Activated effector memory CD4-positive, alpha-beta T cell treated with Interleukin-2 at 50 U/mL for 16 hours (primary cell): ENCODE measurements around the gene C16orf89.
"Not testable (repeated sequence)": the region's sequence is repeated elsewhere in the genome, so short reads cannot be mapped to it uniquely, and the experiment has no call there.

Experiments
- DNase-seq: peaks from one replicate; pipeline ENCODE4 v3.0.0-alpha.2; 2020

The C16orf89 gene

DNA sequence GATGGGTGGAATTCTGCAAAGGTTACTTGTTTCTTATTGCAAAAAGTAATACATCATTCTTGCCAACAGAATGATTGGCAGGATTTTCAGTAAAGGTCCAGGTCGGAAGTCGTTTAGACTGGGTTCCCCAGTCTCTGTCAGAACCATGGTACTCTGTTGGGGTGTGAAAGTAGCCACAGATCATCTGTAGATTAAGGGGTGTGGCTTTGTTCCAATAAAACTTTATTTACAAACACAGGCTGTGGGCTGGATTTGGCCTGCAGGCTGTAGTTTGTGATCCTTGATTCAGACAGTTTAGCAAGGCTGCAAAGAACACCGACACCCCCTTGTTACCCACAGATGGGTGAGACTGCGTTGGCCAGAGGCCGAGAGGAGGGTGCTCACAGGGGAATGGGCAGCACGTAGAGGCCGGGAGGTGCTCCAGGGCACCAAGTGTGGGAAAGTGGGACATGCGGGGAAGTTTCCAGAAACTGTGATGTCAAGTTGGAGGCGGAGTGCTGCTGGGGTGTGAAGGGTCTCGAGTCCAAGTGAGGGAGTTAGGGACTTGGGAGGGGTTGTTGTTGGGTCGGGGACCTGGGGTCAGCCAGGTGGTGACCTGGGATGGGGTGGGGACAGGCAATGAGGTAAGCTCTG, 18.5 kb upstream of the C16orf89 start:
- not testable (repeated sequence) for DNase-seq

DNA sequence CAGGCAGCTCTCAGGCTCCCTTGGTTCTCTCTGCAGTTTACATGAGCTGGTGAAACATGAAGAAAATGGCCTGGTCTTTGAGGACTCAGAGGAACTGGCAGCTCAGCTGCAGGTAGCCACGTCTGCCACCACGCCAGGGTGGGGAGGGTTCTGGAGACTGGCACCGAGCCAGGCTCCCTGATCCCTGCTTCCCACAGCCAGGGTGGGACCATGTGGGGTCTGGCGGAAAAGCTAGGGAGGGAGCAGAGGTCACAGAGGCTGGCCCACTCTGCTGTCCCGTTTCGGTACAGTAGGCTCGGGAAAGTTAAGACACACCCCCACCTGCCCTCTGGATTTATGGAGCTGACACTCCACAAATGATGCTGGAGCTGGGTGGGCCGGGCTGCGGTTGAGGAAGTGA, 17.9 kb upstream of the C16orf89 start:
- not testable (repeated sequence) for DNase-seq

DNA sequence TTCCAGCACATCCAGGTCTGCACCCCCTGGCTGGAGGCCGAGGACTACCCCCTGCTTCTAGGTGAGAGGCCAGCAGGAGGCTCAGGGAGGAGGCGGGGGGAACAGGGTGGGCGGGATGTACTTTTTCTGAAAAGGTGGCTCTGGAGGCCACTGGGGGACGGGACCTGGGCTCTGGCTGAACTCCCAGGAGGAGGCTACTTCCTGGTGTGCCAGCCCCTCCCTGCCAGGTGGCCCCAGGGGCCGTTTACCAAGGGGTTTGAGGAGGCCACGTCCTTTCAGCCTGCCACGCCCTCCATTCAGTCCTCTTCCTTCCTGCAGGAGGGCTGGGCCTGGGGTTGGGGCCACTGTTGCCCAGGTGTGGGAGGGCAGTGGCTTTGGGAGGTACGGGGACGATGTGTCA, 15.2 kb upstream of the C16orf89 start:
- not testable (repeated sequence) for DNase-seq

DNA sequence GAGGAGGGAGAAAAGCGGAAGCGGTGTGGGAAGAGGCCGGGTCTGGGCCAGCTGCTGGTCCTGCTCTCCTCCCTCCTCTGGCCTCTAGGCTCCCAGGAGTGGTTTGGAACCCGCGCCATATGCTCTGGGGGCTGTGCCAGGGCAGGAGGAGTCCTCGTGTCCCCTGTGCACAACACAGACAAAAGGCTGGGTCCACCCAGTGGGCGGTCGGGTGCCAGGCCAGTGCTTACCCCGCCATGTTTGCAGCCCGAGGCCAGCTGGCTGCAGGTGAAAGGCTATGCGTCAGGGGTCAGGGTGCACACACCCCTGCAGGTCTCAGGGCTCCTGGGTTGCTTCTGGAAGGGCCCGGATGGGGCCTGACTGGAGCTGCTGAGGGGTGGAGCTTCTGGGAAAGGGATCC, 14.7 kb upstream of the C16orf89 start:
- not testable (repeated sequence) for DNase-seq

DNA sequence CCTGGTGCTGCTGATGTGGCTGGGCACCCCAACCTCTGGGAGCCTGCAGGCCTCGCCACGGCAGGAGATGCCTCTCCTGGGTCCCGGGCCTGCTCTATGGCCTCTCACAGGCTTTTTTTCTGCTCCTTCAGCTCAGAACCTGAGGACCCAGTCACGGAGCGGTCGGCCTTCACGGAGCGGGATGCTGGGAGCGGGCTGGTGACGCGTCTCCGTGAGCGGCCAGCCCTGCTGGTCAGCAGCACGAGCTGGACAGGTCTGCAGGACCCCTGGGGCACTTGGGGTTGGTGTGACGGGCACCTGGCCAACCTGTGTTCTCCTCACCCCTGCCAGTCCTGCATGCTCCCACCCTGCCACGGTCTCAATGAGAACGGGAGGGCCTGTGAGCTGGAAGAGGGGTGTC, 12.9 kb upstream of the C16orf89 start:
- no peak for DNase-seq

DNA sequence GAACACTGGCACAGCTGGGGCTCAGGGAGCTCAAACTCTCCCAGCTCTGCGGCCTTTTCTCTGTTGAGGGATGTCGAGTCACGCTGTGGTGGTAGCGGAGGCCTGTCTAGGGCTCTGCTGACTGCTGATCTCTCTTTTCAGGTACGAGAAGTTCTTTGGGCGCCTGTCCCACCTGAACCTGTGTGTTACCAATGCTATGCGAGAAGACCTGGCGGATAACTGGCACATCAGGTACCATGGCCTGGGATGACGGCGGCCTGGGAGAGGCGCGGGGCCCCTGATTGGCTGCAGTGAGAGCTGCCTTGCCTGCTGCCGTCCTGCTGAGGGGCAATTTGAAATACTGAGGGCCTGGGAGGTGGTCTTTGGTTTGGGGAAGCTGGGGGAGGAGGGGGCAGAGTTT, 11.5 kb upstream of the C16orf89 start:
- DNase-seq: no peak

DNA sequence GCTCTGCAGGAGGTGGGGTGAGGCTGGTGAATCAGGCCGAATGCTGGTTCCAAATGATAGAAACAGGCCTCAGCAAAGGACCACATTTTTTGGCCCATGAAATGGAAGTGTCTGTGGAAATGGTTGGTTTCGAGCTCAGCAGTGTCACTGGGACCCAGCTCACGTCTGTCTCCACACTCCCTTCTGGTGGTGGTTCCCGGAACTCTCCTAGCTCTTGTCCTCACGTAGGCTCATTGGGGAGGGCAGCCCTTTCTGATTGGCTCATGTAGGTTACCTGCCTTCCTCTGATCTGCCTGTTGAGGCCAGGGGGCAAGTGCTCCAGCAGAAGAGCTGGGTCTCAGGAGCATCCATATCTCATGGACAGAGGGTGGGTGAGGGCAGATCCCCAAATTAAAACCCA, 9.9 kb upstream of the C16orf89 start:
- no peak for DNase-seq

DNA sequence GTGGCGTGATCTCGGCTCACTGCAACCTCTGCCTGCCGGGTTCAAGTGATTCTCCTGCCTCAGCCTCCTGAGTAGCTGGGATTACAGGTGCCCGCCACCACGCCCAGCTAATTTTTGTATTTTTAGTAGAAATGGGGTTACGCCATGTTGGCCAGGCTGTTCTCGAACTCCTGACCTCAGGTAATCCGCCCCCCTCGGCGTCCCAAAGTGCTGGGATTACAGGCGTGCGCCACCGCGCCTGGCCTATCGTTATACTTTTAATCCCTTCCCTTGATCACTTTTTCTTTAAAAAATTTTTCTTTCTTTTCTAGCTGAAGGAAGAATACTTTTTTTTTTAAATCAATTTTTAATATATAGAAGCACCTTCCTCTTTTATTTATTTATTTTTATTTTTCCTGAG, 8.0 kb upstream of the C16orf89 start:
- DNase-seq: not testable (repeated sequence)

DNA sequence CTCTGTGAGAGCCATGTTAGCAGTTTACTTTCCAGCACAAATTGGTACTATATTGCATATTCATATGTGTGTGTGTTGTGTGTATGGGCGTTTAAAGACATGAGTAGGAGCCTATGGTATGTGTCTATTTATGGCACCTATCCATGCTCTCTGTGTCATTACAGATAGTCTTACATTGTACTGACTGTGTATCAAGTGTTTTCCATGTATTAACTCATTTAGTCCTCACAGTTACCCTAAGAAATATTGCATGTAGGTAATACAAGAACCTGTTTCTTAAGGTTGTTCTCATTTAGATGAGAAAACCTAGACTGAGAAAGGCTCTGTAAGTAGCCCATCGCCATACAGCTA, 7.5 kb upstream of the C16orf89 start:
- no peak for DNase-seq

DNA sequence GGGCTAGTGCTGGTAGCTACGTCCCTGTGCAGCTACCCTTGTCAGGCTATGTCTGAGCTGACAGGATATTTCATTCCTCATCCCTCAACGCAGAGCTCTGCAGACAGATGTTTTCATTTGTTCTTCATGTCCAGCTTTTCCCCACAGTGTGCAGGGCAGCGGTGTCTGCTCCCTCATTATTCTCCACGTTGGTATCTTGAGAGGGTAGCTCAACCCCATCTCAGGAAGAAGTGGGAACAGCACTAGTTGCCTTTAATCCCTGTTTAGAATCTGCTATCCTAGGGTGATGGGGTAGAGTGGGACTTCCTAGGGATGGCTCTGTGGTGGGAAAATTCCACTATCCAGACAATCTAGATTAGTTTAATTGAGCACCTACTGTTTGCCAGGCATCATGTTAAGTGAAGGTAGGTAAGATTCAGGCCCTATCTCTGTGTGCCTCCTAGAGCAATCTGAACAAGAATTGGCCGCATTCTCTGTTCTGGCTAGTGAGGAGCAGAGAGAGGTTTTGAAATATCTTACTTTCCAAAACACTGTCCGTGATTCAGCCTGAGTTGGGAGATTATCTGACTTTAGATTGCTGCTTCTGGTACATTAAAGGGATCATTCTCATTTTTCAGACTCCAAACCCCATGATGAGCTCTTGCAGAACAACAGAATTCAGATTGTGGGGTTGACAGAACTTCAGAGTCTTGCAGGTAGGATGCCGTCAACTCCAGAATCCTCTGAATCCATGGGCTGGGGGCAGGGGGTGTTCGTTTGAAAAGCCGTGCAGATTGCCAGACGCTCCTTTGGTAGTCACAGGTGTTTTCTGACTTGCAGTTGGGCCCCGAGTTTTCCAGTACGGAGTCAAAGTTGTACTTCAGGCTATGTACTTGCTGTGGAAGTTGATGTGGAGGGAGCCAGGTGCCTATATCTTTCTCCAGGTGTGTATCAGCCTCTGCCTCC, 6.8 kb upstream of the C16orf89 start:
- DNase-seq: no peak

DNA sequence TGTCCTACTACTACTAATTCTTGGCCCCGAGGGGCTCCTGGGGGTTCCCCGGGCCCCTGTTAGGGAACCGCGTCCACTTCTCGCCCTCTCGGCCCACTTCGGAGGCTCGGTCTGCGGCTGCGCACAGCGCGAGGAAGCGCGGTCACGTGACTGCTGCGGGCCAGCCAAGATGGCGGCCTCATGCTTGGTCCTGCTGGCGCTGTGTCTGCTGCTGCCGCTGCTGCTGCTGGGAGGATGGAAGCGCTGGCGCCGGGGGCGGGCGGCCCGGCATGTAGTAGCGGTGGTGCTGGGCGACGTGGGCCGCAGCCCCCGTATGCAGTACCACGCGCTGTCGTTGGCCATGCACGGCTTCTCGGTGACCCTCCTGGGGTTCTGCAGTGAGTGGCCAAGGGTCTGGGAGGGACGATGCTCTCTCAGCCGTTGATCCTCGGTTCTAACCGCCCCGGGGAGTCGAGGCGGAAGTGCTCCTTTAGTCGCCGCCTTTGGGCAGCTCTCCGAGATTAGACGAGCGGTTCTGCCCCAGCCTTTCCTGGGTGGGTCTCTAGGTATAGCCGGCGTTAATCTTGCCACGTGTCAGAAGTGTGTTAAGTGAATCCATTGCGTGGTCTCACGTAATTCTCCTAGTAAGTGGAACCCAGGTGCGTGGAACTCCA, 6.1 kb upstream of the C16orf89 start, which contains the start of gene ALG1:
ALG1 (plus strand) TSS at position 163 of the 653 bp plus-strand sequence; CDS start at position 170, 7 bp downstream.
- peak; percentile 87 for DNase-seq

DNA sequence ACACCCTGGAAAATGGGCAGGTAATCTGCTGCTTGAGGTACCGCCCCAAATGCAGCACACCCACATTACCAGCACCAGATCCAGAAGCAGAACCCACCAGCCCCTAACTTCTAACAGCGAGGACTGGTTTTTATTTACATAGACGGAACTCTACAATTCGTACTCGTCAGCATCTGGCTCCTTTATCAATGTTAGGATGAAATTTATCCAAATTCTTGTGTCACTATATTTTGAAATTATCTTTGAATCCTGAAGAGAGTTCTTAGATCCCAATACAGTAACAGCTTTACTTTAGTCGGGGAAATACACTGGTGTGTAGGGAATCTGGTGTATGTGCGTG, 5.6 kb upstream of the C16orf89 start:
- DNase-seq: no peak

DNA sequence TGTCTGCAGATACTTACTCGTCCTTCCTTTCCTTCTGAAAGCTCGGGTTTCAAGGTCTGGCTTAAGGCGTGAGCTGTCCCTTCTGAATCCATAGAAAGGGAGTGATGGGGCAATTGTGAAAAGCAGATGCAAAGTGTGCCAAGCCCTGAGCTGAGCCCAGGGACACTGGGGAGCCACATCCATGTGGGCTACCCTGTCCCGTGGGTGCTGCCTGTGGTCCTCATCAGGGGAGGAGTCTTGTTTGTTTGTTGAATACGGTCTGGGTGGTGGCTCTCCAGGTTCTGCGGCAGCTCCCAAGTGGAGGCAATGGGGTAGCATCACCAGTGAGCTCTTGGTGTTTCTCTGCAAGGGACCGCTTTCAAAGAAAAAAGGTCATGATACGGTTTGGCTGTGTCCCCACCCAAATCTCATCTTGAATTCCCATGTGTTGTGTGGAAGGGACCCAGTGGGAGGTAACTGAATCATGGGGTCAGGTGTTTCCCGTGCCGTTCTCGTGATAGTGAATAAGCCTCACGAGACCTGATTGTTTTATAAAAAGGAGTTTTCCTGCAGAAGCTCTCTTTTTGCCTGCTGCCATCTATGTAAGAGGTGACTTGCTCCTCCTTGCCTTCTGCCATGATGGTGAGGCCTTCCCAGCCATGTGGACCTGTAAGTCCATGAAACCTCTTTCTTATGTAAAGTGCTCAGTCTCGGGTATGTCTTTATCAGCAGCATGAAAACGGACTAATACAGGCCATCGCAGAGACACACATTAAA, 4.9 kb upstream of the C16orf89 start:
- no peak for DNase-seq

DNA sequence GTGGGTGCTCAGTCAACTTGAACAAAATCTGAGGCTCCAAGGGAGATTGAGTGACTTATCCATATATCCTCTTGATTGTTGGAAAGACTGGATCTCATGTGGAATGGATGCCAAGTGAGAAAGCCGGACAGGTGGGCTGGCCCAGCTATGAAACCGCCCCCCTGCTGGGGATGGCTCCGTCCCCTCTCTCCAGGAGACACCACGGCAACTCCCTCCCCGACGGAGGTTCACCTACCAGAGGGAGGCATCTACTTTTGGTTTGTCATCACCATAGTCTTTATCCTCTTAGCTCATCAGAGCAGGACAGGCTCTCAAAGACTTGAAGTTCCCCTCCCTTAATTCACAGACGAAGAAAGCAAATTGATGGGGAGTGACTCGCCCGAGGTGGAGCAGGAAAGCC, 4.1 kb upstream of the C16orf89 start:
- no peak for DNase-seq

DNA sequence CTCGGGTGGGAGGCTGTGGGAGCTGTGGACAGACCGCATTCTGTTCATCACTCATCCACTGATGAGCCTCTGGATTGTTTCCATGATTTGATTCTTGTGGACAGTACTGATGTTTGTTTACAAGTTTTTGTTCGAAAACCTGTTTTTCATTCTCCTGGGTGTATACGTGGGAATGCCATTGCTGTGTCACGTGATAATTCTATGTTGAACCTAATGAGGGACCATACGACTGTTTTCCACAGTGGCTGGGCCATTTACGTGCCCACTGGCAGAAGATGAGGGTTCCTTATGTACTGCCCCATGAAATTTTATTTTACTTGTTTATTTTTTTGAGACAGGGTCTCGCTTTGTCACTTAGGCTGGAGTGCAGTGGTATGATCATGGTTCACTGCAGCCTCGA, 3.3 kb upstream of the C16orf89 start:
- no peak for DNase-seq

DNA sequence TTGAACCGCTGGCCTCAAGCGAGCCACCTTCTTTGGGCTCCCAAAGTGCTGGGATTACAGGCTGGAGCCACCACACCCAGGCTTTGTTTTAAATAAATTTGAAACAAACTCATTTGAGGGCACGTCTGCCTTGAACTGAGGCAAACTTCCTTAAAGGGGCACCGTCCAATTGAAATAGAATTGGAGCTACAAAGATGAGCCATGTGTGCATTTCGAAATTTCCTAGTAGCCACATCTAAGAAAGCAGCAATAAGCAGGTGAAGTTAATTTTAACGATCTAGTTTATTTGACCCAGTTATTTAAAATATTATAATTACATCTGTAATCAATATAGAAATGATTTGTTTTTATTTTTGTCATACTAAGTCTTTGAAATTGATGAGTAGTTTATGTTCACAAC, 755 bp upstream of the C16orf89 start:
- DNase-seq: no peak

DNA sequence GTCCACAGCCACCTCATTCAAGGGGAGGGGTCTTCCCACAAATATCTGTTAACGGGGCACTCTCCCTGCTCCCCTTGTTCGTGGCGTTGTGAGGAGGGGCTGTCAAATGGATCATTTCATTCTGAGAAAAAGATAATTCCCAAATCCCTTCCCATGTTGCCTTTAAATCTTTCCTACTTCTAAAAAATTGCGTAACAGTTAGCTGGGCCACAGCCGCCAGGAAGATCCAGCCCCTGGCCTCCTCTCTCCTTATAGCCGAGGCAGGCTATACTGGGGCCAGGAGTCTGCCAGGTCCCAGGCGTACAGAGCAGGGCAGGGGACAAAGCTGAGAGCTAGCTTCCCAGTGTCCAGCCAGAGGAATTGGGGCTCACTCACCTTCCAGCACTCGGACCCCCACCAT, 430 bp downstream of the C16orf89 start:
- no peak for DNase-seq

DNA sequence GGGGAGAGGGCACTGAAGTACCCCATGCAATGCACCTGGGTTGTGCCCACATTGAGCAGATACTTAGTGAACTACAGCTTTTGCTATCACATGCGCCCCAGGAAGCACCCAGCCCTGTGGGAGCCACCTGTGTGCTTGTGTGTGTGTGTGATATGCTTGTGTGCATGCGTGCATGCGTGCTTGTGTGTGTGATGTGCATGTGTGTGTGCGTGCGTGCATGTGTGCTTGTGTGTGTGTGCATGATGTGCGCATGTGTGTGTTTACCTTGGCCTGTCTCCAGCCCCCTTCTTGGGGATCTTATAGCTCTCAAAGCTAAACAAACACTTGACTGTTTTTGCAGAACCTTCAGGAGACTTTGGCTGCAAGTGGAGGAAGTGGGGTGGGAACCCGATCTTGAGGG, 841 bp downstream of the C16orf89 start:
- DNase-seq: no peak

DNA sequence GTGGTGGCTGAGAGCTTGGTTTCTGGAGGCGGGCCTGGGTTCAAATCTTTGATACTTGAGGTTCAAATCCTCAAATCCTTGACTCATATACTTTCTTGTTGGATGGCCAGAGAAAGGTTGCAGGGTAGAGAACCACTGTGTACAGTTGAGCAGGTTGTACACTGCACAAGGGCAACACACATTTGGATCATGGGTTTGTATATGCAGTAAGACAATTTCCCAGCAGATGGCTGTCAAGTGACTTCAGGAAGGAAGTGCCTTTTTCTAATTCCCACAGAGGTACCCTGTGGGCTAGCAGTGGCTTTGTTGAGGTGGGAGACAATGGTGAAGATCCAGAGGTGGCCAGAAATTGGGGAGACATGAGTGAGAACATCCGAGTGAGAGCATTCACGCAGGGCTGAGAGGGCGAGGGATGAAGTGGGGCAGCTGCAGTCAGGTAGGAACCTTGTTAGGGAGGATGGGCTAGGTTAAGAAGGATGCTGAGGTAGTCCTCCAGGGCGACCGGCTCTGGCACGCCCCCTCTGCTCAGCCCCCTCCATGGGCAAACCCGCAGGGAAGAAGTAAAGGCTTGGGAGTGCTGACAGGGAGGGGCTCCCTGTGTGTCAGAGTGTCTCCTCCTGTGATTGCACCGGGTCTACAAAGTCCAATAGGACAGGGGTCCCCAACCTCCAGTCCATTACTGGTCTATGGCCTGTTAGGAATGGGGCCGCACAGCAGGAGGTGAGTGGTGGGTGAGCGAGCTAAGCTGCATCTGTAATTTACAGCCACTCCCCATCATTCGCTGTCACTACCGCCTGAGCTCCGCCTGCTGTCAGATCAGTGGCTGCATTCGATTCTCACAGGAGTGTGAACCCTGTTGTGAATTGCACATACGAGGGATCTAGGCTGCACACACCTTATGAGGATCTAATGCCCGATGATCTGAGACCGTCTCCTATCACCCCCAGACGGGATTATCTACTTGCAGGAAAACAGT, 2.7 kb downstream of the C16orf89 start:
- DNase-seq: no peak

DNA sequence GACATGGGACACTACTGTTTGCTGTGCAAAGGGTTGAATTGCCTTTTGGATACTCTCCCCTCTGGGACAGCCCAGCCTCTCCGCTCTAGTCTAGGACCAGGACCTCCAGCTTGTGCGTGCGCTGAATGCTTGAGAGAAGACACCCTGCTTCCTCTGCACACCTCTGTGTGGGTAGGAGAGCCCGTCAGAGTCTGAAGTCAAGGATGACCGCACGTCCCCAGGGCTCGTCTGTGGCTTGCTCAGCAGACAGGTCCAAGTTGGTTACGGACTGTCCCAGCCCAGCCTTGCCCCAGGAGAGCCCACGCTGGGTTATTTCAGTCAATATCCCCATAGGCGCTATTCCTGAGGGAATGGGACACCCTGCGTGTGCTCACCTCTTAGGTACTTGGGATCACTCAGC, 3.7 kb downstream of the C16orf89 start:
- no peak for DNase-seq

DNA sequence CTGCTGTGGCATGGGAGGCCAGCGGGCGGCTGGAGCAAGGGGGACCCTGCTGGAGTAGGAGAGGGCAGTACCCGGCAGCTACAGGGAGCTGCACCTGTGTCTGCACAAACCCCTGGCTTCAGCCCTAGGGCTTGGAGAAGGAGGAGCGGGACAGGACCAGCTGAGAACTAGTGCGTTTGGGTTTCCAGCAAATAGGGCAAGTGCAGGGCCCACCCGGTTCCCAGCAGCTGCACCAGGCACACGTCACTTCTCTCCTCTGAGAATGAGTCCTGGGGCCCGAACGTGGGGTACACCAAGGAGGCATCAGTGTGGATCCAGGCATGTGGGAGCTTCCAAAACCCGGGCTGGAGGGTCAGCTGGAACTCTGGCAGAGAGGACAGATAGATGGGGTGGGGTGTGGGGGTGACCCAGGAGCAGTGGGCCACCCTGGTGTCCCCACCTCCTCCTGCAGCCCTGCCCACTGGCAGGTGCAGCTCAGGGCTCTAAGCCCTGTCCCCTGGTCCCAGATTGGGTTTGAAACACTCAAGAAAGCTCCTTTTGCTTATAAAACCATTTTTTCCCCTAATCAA, 5.6 kb downstream of the C16orf89 start:
- DNase-seq: no peak
